IMR-90 (cell line): ENCODE data around the gene TRIM62. TPM values are rescaled to one million over a fixed set of nuclear protein-coding genes. Genes with fewer than 3 reads are reported as not detected.

Experiments
- ATAC-seq: fragments of 200-7000 bp; cut with Tn5 transposase; 2 replicates; pipeline ENCODE4 v1.9.1; 2020; ENCODE audit warnings: low read depth, mild to moderate bottlenecking, moderate library complexity
- BruUV-seq: library from RNA; stranded (reverse); fragments of 400-500 nt; replicated peaks from 2 replicates; lab custom pipeline; 2021; lab: Mats Ljungman, UMichigan
- CTCF ChIA-PET: fragments of 300-600 bp; formaldehyde crosslinking; extraction: SDS; loops from one replicate; lab custom pipeline; 2021; ENCODE audit warnings: antibody characterized with exemption; lab: Yijun Ruan, JAX
- POLR2A ChIA-PET: fragments of 300-600 bp; sonication (Branson Sonifier 250); formaldehyde crosslinking; loops from one replicate; lab custom pipeline; 2022; ENCODE audit warnings: antibody characterized with exemption; ENCODE audit not compliant: unreplicated experiment; lab: Charles Lee
- DNase-seq: peaks from one replicate; pipeline ENCODE4 v3.0.0; 2013
- H2AFZ ChIP-seq: replicated peaks from 2 replicates; pipeline ENCODE3; 2013; ENCODE audit warnings: low read length, mild to moderate bottlenecking; ENCODE audit not compliant: poor library complexity
- H2AK5ac ChIP-seq: 2 replicates; pipeline ENCODE4 v1.6.1; 2013; ENCODE audit warnings: low read depth, low read length, inconsistent platforms
- H2AK9ac ChIP-seq: replicated peaks from 2 replicates; pipeline ENCODE3; 2013; ENCODE audit warnings: mild to moderate bottlenecking, low read depth, low read length, moderate library complexity; ENCODE audit not compliant: poor library complexity
- H2BK120ac ChIP-seq: 2 replicates; pipeline ENCODE4 v1.6.1; 2013; ENCODE audit warnings: low read depth, low read length, inconsistent platforms
- H2BK15ac ChIP-seq: 3 replicates; pipeline ENCODE4 v1.6.1; 2013; ENCODE audit warnings: low read depth, low read length, inconsistent platforms
- H2BK20ac ChIP-seq: 2 replicates; pipeline ENCODE4 v1.6.1; 2013; ENCODE audit warnings: low read depth, mild to moderate bottlenecking, inconsistent platforms, low read length, moderate library complexity
- H2BK5ac ChIP-seq: 2 replicates; pipeline ENCODE4 v1.6.1; 2013; ENCODE audit warnings: mild to moderate bottlenecking, low read depth, low read length, inconsistent platforms; ENCODE audit not compliant: poor library complexity, severe bottlenecking
- H3K14ac ChIP-seq: replicated peaks from 2 replicates; pipeline ENCODE4 v1.6.1; 2013; ENCODE audit warnings: low read depth, low read length, inconsistent platforms
- H3K18ac ChIP-seq: 2 replicates; pipeline ENCODE4 v1.6.1; 2013; ENCODE audit warnings: low read depth, low read length, control low read depth
- H3K23ac ChIP-seq: 2 replicates; pipeline ENCODE4 v1.6.1; 2013; ENCODE audit warnings: low read depth, low read length, inconsistent platforms
- H3K27ac ChIP-seq: 2 replicates; pipeline ENCODE4 v1.5.1; 2013; ENCODE audit warnings: mild to moderate bottlenecking, control low read depth, low read length; ENCODE audit not compliant: insufficient read depth
- H3K27me3 ChIP-seq: 2 replicates; pipeline ENCODE4 v1.6.1; 2013; ENCODE audit warnings: low read length; ENCODE audit not compliant: control insufficient read depth, insufficient read depth
- H3K36me3 ChIP-seq: 2 replicates; pipeline ENCODE4 v1.6.1; 2013; ENCODE audit warnings: low read length, mixed read lengths; ENCODE audit not compliant: control insufficient read depth, insufficient read depth
- H3K4ac ChIP-seq: 2 replicates; pipeline ENCODE4 v1.6.1; 2013; ENCODE audit warnings: low read depth, low read length, inconsistent platforms
- H3K4me1 ChIP-seq: 2 replicates; pipeline ENCODE4 v1.6.1; 2013; ENCODE audit warnings: low read length, mixed read lengths; ENCODE audit not compliant: control insufficient read depth, insufficient read depth
- H3K4me2 ChIP-seq: 2 replicates; pipeline ENCODE4 v1.6.1; 2013; ENCODE audit warnings: low read depth, mild to moderate bottlenecking, control low read depth, low read length, moderate library complexity
- H3K4me3 ChIP-seq: 2 replicates; pipeline ENCODE4 v1.5.1; 2013; ENCODE audit warnings: low read depth, mild to moderate bottlenecking, control low read depth, low read length, moderate library complexity; ENCODE audit not compliant: insufficient read depth
- H3K56ac ChIP-seq: 2 replicates; pipeline ENCODE4 v1.6.1; 2013; ENCODE audit warnings: low read length, inconsistent platforms; ENCODE audit not compliant: insufficient read depth; ENCODE audit errors: extremely low read depth
- H3K79me1 ChIP-seq, 2 experiments: 2 replicates each; pipeline ENCODE4 v1.6.1; 2013; ENCODE audit warnings: low read length in 2 of 2, inconsistent platforms in 1 of 2, low read depth in 1 of 2
- H3K9ac ChIP-seq: 2 replicates; pipeline ENCODE4 v1.6.1; 2013; ENCODE audit warnings: low read depth, low read length, control low read depth
- H3K9me1 ChIP-seq: 2 replicates; pipeline ENCODE4 v1.6.1; 2013; ENCODE audit warnings: low read length, inconsistent platforms; ENCODE audit not compliant: insufficient read depth
- H3K9me3 ChIP-seq: 2 replicates; pipeline ENCODE4 v1.6.1; 2013; ENCODE audit warnings: low read length; ENCODE audit not compliant: control insufficient read depth, insufficient read depth
- H4K20me1 ChIP-seq: 2 replicates; pipeline ENCODE4 v1.6.1; 2013; ENCODE audit warnings: low read length, inconsistent platforms; ENCODE audit not compliant: insufficient read depth
- H4K5ac ChIP-seq: 2 replicates; pipeline ENCODE4 v1.6.1; 2013; ENCODE audit warnings: mild to moderate bottlenecking, low read depth, low read length, control low read depth
- H4K8ac ChIP-seq, 2 experiments: 2 replicates each; pipeline ENCODE4 v1.6.1; 2013; ENCODE audit warnings: low read depth in 2 of 2, low read length in 2 of 2, control low read depth in 1 of 2, inconsistent platforms in 1 of 2
- H4K91ac ChIP-seq: 2 replicates; pipeline ENCODE4 v1.6.1; 2013; ENCODE audit warnings: low read depth, low read length, inconsistent platforms; ENCODE audit not compliant: insufficient read depth
- BHLHE40 ChIP-seq: fragments of 150-350 bp; IDR thresholded peaks from 2 replicates; pipeline ENCODE4 v1.6.1; 2016; ENCODE audit warnings: mild to moderate bottlenecking, low read depth, low read length
- CEBPB ChIP-seq: IDR thresholded peaks from 2 replicates; pipeline ENCODE4 v1.6.1; 2012; ENCODE audit warnings: low read depth, low read length, improper control_type of control experiment
- CHD1 ChIP-seq: IDR thresholded peaks from 2 replicates; pipeline ENCODE4 v1.6.1; 2012; ENCODE audit warnings: low read depth, low read length, improper control_type of control experiment
- MAFK ChIP-seq: IDR thresholded peaks from 2 replicates; pipeline ENCODE4 v1.6.1; 2012; ENCODE audit warnings: low read depth, low read length, improper control_type of control experiment
- NFE2L2 ChIP-seq: fragments of 150-350 bp; IDR thresholded peaks from 2 replicates; pipeline ENCODE4 v1.6.1; 2016; ENCODE audit warnings: low read depth, mild to moderate bottlenecking, low read length
- POLR2A ChIP-seq: IDR thresholded peaks from 2 replicates; pipeline ENCODE4 v1.6.1; 2012; ENCODE audit warnings: mild to moderate bottlenecking, low read depth, low read length
- RAD21 ChIP-seq: IDR thresholded peaks from 2 replicates; pipeline ENCODE4 v1.6.1; 2012; ENCODE audit warnings: low read length, improper control_type of control experiment
- USF2 ChIP-seq: fragments of 150-350 bp; IDR thresholded peaks from 2 replicates; pipeline ENCODE4 v1.6.1; 2017; ENCODE audit warnings: mild to moderate bottlenecking, antibody characterized with exemption, low read length, low read depth
- WGBS, 2 experiments: methylation state at CpG; one replicate each; pipeline versions ENCODE4 v1.1.5 to v1.1.7; 2013; ENCODE audit warnings: missing lambda C conversion rate in 2 of 2; ENCODE audit not compliant: insufficient read length in 1 of 2; ENCODE audit errors: extremely low coverage in 2 of 2; 5-methylcytosine and 5-hydroxymethylcytosine counted together
- dilution Hi-C: fragments of 300-500 bp; cut with HindIII; formaldehyde crosslinking; loops from one replicate; pipeline ENCODE4 v1.14.3; 2018; ENCODE audit warnings: low sequenced_read_pairs; ENCODE audit not compliant: unreplicated experiment
- in situ Hi-C: fragments of 300-500 bp; cut with MboI; formaldehyde crosslinking; loops from 3 replicates; pipeline ENCODE4 v1.14.3; 2019; ENCODE audit warnings: low sequenced_read_pairs, inconsistent platforms, mixed read lengths
- intact Hi-C: fragments of 100-400 bp; cut with micrococcal nuclease; formaldehyde crosslinking; loops from 2 replicates; pipeline ENCODE4 v1.10.0; 2022
- polyA plus RNA-seq, 3 experiments: library from polyadenylated mRNA; depleted of rRNA; stranded (reverse); fragments of >200 nt; gene quantifications; 2 replicates each; pipeline ENCODE4 v1.2.3, GENCODE V29; 2012; ENCODE audit warnings: low replicate concordance in 1 of 3
- total RNA-seq: library from RNA; depleted of rRNA; stranded (reverse); fragments of >200 nt; gene quantifications from 2 replicates; pipeline ENCODE4 v1.2.3, GENCODE V29; 2012

TRIM62 gene
- total and polyA plus RNA-seq, 2 of the 4 experiments (the other 2 are of a cell fraction), result 3.0 to 11.1 TPM

DNA sequence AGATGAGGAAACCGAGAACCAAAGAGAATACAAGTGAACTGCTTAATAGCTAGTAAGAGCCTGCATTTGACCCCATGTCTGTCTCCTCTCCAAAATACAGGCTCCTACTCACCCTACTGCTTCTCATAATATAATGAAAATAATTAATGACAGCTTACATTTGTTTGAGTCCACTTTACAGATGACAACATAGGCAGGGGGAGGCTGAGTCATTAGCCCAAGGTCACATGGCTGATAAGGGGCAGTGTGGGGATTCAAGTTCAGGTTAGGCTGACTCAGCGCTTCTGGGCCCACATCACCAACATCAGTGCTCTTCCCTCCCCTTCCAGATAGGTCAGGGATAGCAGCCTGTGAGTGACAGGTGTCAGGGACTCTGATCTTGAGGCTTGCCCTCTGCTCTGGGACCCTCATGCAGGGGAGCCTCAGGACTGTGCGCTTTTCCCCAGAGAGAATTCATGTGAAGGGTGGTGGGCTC, 84.7 kb downstream of the TRIM62 start:
- H2BK5ac ChIP-seq, result peak overlapping the region; percentile 99
- BruUV-seq, result no TSS peak

More for the DNA sequence above, 84.7 kb downstream of the TRIM62 start:
- Histone ChIP-seq H3K27ac (peak overlapping the region; percentile 96), H2BK20ac (peak overlapping the region; percentile 100), H3K56ac (0 out of 2 replicates have a peak overlapping the region, but pooled peaks have one; percentile 84), H2AK5ac (peak overlapping the region; percentile 100), H3K79me1 (peaks cover 9 to 46% of the 10 kb centered on the region in 2 experiments), H3K4me2 (no peak overlapping the region), H4K5ac (peak overlapping the region; percentile 85), H3K9me3 (no peaks in the 10 kb centered on the region), H3K4me1 (peaks cover 40% of the 10 kb centered on the region), H2AFZ (peak overlapping the region; percentile 44), H3K4ac (peak overlapping the region; percentile 100), H3K14ac (peak overlapping the region; percentile 99), H3K18ac (peak overlapping the region; percentile 89), H4K8ac (peak overlapping the region; percentile 82 to 99), H3K36me3 (peaks cover 11% of the 10 kb centered on the region; the same call in 1 of the 2 replicates), H3K27me3 (no peaks in the 10 kb centered on the region), H2AK9ac (peak overlapping the region; percentile 94), H3K23ac (peak overlapping the region; percentile 97; the same call in 1 of the 2 replicates), H3K9ac (no peak overlapping the region), H4K20me1 (no peaks in the 10 kb centered on the region), H4K91ac (peak overlapping the region; percentile 99), H3K4me3 (no peak overlapping the region), H2BK15ac (peak overlapping the region; percentile 82), H2BK120ac (peak overlapping the region; percentile 100), H3K9me1 (peaks cover 32% of the 10 kb centered on the region)
- CTCF ChIA-PET, result no interaction called here
- dilution Hi-C loops, result no loop called here
- no CpG with 5 or more reads among the region's 3 CpGs for WGBS, 2 experiments
- POLR2A ChIA-PET, result no interaction called here
- intact Hi-C loops, result loop anchor here (5.0 to 10.0 kb wide), 3 partner anchors 160 to 392 kb away; partner anchors contain the start of genes SYNC and ZNF362
- DNase-seq (peak; percentile 65), ATAC-seq (no peak)
- TF ChIP-seq USF2, result peak; percentile 59; the same call in 1 of the 2 replicates
- TF ChIP-seq POLR2A, result no peak
- no peak for TF ChIP-seq BHLHE40
- TF ChIP-seq RAD21, result no peak
- TF ChIP-seq MAFK, result peak; percentile 98
- no peak for TF ChIP-seq CEBPB
- TF ChIP-seq CHD1, result no peak
- TF ChIP-seq NFE2L2, result peak; percentile 57
- in situ Hi-C loops, result loop anchor here (10.0 to 25.0 kb wide), 2 partner anchors 368 to 515 kb away; no protein-coding TSS in a partner anchor
